Measurements from ENCODE around the gene ERG28.
"Not testable (repeated sequence)": the region's sequence is repeated elsewhere in the genome, so short reads cannot be mapped to it uniquely, and the experiment has no call there.

Gene ERG28, protein sequence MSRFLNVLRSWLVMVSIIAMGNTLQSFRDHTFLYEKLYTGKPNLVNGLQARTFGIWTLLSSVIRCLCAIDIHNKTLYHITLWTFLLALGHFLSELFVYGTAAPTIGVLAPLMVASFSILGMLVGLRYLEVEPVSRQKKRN

DNA sequence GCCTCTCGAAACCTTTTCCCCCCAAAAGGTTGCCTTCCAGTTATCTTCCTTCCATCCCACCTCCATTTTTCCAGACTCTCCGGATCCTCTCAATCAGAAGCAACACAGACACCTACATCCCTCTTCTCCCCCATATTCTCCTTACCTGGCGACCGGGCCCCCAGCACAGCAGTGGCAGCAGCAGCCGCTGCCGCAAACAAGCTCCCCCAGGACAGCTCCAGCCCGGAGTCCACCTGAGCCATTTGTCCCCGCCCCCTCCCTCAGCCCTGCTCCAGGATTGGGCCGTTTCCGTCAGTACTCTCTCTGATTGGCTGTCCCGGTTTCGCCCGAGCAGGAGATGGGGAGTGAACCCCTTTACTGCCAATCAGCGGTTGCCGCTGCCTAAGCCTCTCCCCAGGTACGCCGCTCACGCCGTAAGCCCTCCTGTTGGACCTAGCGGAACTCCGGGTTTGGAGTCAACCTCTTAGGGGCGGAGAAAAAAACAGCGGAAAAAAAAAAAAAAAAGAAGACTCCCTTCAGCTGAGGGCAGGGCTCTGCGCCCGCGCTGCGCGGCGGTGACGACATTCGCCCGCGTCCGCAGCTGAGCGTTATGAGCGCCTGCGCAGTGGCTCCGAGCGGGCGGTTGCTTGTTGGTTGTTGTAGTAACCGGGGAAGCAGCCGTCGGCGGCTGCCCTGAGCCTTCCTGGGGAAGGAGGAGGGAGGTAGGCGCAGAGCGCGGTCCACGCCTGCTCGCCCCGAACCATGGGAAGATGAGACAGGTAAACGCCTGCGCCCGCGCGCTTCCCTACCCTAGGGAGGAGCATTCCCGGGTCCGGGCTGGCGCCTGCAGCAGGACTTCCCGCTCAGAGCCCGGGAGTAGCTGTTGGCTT is at the start of gene ERG28, which contains the start of gene TTLL5:
TSS of gene ERG28 (minus strand) at position 247 of the 869 bp plus-strand sequence. CDS start 3,374 bp downstream, outside the sequence.
TSS of gene TTLL5 (plus strand) at position 617 of the 869 bp plus-strand sequence. CDS start 1,904 bp downstream, outside the sequence.
- DNase-seq, result peak; percentile 98

GRCh38 chr14:75709207-75709812 is 48.6 kb upstream of the ERG28 start:
- peak; percentile 83 for DNase-seq

DNA sequence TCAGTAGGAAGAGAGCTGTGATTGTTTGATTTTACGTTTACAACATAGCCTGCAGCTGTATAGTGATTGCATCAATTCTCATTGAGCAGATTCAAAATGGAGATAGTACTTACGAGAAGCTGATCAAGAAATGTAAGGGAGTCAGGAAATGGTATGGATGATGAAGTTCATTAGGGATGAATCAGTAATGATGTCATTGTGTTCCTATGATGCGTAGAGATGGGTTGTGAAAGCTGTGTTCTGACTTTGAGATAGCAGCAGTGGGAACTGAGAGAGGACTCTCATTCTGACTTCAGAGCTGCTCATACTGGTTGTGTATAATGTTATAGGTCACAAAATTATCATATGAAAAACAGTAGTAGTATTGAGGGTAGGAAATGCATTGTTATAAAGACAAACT is 44.3 kb upstream of the ERG28 start:
- no peak for DNase-seq

GRCh38 chr14:75703467-75703866 is 42.8 kb upstream of the ERG28 start:
- DNase-seq, result no peak

DNA sequence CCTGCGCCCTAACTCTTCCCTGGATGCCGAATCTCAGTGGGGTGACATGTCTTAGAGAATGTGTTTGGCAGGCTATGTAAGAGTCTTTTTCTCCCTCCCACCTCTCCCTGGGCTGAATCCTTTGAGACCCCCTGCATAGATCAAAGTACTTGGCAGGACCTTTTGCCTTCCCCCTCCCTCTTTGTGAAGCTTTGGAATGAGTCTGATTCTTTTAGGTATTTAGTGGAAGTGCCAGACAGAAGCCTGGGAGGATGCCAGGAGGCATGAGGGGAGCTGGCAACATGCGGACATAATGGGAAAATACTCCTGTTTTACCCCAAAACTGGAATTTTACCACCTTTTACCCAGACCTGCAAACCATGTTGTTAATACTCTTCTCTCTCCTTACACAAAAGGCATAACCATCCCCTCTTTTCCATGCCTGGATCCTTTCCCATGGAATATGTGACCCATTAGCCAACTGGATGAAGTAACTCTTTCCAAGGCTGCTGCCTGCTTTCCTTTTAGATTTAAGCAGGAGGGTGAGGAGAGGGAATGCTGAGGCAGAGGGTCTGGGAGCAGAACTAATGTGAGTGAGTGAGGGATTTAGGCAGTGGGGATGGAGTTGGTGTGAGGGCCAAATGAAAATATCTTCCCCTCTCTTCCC is 42.1 kb upstream of the ERG28 start:
- no peak for DNase-seq

GRCh38 chr14:75702122-75702521 is 41.4 kb upstream of the ERG28 start:
- DNase-seq, result no peak

DNA sequence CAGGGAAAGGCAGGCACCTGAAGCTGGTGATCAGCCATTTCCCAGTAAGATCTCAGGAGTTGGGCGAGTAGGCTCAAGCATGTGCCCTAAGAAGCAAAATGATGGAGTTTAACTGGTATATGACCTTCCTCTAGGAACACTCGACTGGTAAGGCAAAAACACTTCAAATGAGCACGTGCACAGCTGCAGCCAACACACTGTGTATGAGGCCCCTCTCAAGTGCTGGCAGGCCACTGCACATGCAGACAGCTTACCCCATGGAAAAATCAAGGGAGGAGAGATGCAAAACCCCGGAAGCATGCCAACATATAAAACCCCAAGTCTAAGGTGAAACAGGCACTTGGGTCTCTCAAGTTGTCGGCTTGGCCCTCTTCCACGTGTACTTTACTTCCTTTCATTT is 39.6 kb upstream of the ERG28 start:
- no peak for DNase-seq

- DNase-seq, result no peak
These were observed 38.7 kb upstream of the ERG28 start for GRCh38 chr14:75699331-75699730.

DNA sequence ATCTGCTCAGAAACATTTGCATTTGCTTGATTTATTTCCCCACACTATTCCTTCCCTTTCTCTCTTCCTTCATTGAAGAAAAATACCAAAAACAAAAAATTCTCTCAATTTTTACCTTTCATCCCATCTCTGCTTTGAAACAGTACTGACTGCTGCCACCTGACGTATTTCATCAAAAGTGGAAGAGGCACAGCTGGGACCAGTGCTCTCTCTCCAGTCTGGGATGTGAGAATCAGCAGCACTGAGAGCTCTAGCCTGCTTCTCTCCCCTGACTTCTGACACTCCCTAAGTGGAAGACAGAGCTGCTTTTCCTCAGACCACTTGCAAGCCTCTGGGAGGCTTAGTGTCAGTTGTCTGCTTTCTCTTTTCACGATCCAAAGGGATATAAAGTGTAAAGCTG is 37.2 kb upstream of the ERG28 start:
- no peak for DNase-seq

- no peak for DNase-seq
These were observed 36.7 kb upstream of the ERG28 start for GRCh38 chr14:75697386-75697785.

GRCh38 chr14:75695025-75695424 is 34.3 kb upstream of the ERG28 start:
- DNase-seq, result not testable (repeated sequence)

- DNase-seq, result no peak
These were observed 29.3 kb upstream of the ERG28 start for GRCh38 chr14:75690010-75690409.

- DNase-seq, result no peak
These were observed 28.3 kb upstream of the ERG28 start for GRCh38 chr14:75689012-75689411.

DNA sequence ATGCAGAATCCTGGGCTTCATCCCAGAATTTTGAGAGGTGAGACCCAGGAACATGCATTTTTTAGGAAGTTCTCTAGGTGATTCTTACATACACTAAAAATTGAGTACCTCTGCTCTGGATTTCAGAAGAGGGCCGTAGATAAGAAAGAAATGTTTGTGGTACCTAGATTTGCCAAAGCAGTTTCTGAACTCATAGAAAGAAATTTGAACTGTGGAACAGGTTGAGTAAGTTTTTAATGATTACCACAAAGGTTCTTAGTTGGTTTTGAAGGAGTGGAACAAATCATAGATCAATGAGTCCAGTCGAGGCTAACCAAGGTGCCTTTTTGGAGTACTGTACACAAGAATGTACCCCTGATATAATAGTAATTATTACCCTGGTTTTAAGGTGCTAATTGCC is 25.2 kb upstream of the ERG28 start:
- DNase-seq, result no peak

GRCh38 chr14:75675265-75675960 is 14.7 kb upstream of the ERG28 start:
- no peak for DNase-seq

- no peak for DNase-seq
These were observed 12.8 kb upstream of the ERG28 start for GRCh38 chr14:75673345-75674035.

DNA sequence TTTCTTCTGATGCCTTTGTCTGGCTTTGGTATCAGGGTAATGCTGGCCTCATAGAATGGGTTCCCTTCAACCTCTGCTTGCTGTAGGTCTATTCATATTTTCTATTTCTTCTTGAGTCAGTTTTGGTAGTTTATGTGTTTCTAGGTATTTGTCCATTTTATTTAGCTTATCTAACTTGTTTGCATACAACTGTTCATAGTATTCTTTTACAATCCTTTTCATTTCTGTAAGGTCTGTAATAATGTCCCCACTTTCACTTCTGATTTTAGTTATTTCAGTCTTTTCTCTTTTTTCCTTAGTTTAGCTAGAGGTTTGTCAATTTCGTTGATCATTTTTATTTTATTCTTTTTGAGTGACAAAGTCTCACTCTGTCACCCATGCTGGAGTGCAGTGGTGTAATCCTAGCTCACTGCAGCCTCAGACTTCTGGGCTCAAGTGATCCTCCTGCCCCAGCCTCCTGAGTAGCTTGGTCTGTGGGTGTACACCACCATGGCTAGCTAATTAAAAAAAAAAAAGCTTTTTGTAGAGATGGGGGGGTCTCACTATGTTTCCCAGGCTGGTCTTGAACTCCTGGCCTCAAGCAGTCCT is 12.0 kb upstream of the ERG28 start:
- no peak for DNase-seq

GRCh38 chr14:75667099-75667765 is 6.6 kb upstream of the ERG28 start:
- DNase-seq, result no peak

- no peak for DNase-seq
These were observed 2.3 kb upstream of the ERG28 start for GRCh38 chr14:75662966-75663365.

GRCh38 chr14:75661499-75661814 is 781 bp upstream of the ERG28 start:
- DNase-seq, result no peak

- no peak for DNase-seq
These were observed 442 bp downstream of the ERG28 start for GRCh38 chr14:75660238-75660629.

Data from DMS53 (cell line).